ENCODE measurements around the gene POLA2. TPM values are rescaled to one million over a fixed set of nuclear protein-coding genes. Genes with fewer than 3 reads are reported as not detected.

POLA2 gene
- total and polyA plus RNA-seq, 9 of the 15 experiments (the other 6 are each of a cell fraction or from before 2014, with no cell fraction given): 2.7 to 134 (median 44.4) TPM

DNA sequence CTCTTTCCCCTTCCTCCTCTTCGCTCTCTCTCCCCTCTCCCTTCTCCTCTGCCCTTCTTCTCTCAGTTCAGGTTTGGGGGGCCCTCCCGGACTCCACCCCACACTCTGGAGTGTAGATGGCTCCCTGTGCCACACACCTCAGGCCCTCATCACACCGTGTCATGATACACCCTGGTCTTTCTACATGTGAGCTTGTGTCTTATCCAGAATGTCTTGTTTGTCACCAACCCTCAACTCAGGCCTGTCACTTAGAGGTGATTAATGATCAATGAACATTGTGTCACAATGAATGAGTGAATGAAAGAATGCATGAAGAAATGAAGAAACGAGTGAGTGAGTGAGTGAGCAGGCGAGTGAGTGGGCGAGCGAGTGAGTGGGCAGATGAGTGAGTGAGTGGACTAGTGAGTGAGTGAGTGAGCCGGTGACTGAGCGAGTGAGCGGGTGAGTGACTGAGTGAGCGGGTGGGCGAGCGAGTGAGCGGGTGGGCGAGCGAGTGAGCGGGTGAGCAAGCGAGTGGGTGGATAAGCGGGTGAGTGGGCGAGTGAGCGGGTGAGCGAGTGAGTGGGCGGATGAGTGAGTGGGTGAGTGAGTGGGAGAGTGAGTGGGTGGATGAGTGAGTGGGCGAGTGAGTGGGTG lies 46.2 kb upstream of the POLA2 start (continued):
- TF ChIP-seq, protein P1, sequence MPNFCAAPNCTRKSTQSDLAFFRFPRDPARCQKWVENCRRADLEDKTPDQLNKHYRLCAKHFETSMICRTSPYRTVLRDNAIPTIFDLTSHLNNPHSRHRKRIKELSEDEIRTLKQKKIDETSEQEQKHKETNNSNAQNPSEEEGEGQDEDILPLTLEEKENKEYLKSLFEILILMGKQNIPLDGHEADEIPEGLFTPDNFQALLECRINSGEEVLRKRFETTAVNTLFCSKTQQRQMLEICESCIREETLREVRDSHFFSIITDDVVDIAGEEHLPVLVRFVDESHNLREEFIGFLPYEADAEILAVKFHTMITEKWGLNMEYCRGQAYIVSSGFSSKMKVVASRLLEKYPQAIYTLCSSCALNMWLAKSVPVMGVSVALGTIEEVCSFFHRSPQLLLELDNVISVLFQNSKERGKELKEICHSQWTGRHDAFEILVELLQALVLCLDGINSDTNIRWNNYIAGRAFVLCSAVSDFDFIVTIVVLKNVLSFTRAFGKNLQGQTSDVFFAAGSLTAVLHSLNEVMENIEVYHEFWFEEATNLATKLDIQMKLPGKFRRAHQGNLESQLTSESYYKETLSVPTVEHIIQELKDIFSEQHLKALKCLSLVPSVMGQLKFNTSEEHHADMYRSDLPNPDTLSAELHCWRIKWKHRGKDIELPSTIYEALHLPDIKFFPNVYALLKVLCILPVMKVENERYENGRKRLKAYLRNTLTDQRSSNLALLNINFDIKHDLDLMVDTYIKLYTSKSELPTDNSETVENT (CRISPR knock-in tag; IDR thresholded peaks at IDR 0.05): no peak
- TF ChIP-seq NR1H2 (CRISPR knock-in tag; IDR thresholded peaks at IDR 0.05) (no peak), ELF2 (CRISPR knock-in tag; IDR thresholded peaks at IDR 0.05) (no peak), ADNP (tag; IDR thresholded peaks at IDR 0.05) (no peak), HNRNPL (IDR thresholded peaks at IDR 0.05; ENCODE audit: low read depth, low read length) (0 out of 2 replicates have a peak, but pooled peaks have one; percentile 73), ZNF561 (CRISPR knock-in tag; conservative IDR thresholded peaks at IDR 0.05) (no peak), HNRNPUL1 (IDR thresholded peaks at IDR 0.05; ENCODE audit: low read length) (peak; percentile 99), CC2D1A (IDR thresholded peaks at IDR 0.05) (no peak), ZBTB7A (IDR thresholded peaks at IDR 0.05; ENCODE audit: borderline replicate concordance, control insufficient read depth, low read depth, low read length) (no peak), FOSL1 (tag; conservative IDR thresholded peaks at IDR 0.05) (no peak), ZNF785 (CRISPR knock-in tag; IDR thresholded peaks at IDR 0.05) (no peak), NELFE (IDR thresholded peaks at IDR 0.05; ENCODE audit: insufficient read depth, insufficient read length) (no peak), RB1 (IDR thresholded peaks at IDR 0.05; ENCODE audit: low read depth) (no peak), EGR1 (conservative IDR thresholded peaks at IDR 0.05) (peak; percentile 100)
- TF ChIP-seq, protein P2, sequence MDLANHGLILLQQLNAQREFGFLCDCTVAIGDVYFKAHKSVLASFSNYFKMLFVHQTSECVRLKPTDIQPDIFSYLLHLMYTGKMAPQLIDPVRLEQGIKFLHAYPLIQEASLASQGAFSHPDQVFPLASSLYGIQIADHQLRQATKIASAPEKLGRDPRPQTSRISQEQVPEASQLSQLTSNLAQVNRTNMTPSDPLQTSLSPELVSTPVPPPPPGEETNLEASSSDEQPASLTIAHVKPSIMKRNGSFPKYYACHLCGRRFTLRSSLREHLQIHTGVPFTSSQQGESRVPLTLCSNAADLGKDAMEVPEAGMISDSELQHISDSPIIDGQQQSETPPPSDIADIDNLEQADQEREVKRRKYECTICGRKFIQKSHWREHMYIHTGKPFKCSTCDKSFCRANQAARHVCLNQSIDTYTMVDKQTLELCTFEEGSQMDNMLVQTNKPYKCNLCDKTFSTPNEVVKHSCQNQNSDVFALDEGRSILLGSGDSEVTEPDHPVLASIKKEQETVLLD (IDR thresholded peaks at IDR 0.05): peak; percentile 75
- TF ChIP-seq, protein P3, sequence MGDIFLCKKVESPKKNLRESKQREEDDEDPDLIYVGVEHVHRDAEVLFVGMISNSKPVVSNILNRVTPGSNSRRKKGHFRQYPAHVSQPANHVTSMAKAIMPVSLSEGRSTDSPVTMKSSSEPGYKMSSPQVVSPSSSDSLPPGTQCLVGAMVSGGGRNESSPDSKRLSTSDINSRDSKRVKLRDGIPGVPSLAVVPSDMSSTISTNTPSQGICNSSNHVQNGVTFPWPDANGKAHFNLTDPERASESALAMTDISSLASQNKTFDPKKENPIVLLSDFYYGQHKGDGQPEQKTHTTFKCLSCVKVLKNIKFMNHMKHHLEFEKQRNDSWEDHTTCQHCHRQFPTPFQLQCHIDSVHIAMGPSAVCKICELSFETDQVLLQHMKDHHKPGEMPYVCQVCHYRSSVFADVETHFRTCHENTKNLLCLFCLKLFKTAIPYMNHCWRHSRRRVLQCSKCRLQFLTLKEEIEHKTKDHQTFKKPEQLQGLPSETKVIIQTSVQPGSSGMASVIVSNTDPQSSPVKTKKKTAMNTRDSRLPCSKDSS (IDR thresholded peaks at IDR 0.05; ENCODE audit: low read depth, partially characterized antibody): no peak
- TF ChIP-seq, protein P4, sequence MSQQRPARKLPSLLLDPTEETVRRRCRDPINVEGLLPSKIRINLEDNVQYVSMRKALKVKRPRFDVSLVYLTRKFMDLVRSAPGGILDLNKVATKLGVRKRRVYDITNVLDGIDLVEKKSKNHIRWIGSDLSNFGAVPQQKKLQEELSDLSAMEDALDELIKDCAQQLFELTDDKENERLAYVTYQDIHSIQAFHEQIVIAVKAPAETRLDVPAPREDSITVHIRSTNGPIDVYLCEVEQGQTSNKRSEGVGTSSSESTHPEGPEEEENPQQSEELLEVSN (IDR thresholded peaks at IDR 0.05; ENCODE audit: borderline replicate concordance in 1 of 2, extremely low read depth in 1 of 2, insufficient read depth in 1 of 2, insufficient read length in 1 of 2, low read depth in 1 of 2, low read length in 1 of 2, poor library complexity in 1 of 2, severe bottlenecking in 1 of 2): no peak
- TF ChIP-seq, protein P5, sequence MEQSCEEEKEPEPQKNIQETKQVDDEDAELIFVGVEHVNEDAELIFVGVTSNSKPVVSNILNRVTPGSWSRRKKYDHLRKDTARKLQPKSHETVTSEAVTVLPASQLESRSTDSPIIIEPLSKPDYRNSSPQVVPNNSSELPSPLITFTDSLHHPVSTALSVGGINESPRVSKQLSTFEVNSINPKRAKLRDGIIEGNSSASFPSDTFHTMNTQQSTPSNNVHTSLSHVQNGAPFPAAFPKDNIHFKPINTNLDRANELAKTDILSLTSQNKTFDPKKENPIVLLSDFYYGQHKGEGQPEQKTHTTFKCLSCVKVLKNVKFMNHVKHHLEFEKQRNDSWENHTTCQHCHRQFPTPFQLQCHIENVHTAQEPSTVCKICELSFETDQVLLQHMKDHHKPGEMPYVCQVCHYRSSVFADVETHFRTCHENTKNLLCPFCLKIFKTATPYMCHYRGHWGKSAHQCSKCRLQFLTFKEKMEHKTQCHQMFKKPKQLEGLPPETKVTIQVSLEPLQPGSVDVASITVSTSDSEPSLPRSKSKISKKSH (CRISPR knock-in tag; IDR thresholded peaks at IDR 0.05): no peak
- TF ChIP-seq, protein P6, sequence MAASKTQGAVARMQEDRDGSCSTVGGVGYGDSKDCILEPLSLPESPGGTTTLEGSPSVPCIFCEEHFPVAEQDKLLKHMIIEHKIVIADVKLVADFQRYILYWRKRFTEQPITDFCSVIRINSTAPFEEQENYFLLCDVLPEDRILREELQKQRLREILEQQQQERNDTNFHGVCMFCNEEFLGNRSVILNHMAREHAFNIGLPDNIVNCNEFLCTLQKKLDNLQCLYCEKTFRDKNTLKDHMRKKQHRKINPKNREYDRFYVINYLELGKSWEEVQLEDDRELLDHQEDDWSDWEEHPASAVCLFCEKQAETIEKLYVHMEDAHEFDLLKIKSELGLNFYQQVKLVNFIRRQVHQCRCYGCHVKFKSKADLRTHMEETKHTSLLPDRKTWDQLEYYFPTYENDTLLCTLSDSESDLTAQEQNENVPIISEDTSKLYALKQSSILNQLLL (CRISPR knock-in tag; IDR thresholded peaks at IDR 0.05; ENCODE audit: borderline replicate concordance): no peak
